Mesendoderm (in vitro differentiated cells): Measurements from ENCODE around the gene SLC25A42.
A peak's percentile ranks its signal among the peaks of the same experiment; 100 is the strongest.

ENCODE experiments used
- DNase-seq: peaks from one replicate; pipeline ENCODE4 v3.0.0; 2013
- H2AK5ac ChIP-seq: 2 replicates; pipeline ENCODE4 v1.6.1; 2013; ENCODE audit warnings: low read length, inconsistent platforms
- H2BK120ac ChIP-seq: 2 replicates; pipeline ENCODE4 v1.6.1; 2013; ENCODE audit warnings: low read depth, mild to moderate bottlenecking, low read length, moderate library complexity, mixed read lengths
- H2BK15ac ChIP-seq: replicated peaks from 2 replicates; pipeline ENCODE4 v1.6.1; 2013; ENCODE audit warnings: low read depth, mild to moderate bottlenecking, moderate library complexity
- H2BK5ac ChIP-seq: 2 replicates; pipeline ENCODE4 v1.6.1; 2013; ENCODE audit warnings: low read length, inconsistent platforms
- H3K18ac ChIP-seq: 2 replicates; pipeline ENCODE4 v1.6.1; 2013; ENCODE audit warnings: mild to moderate bottlenecking, low read length, mixed read lengths
- H3K23ac ChIP-seq: one replicate; pipeline ENCODE4 v1.6.1; 2013; ENCODE audit warnings: low read length
- H3K27ac ChIP-seq: 2 replicates; pipeline ENCODE4 v1.5.1; 2013; ENCODE audit warnings: low read depth, mild to moderate bottlenecking, inconsistent platforms, low read length, moderate library complexity
- H3K27me3 ChIP-seq: 2 replicates; pipeline ENCODE4 v1.6.1; 2013; ENCODE audit warnings: low read length, control low read depth, mild to moderate bottlenecking, inconsistent platforms; ENCODE audit not compliant: insufficient read depth, poor library complexity
- H3K36me3 ChIP-seq: 2 replicates; pipeline ENCODE4 v1.6.1; 2013; ENCODE audit warnings: low read length, inconsistent platforms; ENCODE audit not compliant: control insufficient read depth, insufficient read depth
- H3K4ac ChIP-seq: one replicate; pipeline ENCODE4 v1.6.1; 2013; ENCODE audit warnings: low read depth, mild to moderate bottlenecking, low read length, moderate library complexity
- H3K4me1 ChIP-seq: 2 replicates; pipeline ENCODE4 v1.6.1; 2013; ENCODE audit warnings: low read depth, low read length, inconsistent platforms; ENCODE audit not compliant: control insufficient read depth
- H3K4me2 ChIP-seq: 2 replicates; pipeline ENCODE4 v1.6.1; 2013; ENCODE audit warnings: low read length
- H3K4me3 ChIP-seq: 2 replicates; pipeline ENCODE4 v1.5.1; 2013; ENCODE audit warnings: mild to moderate bottlenecking, low read length
- H3K56ac ChIP-seq: one replicate; pipeline ENCODE4 v1.6.1; 2013; ENCODE audit warnings: low read length
- H3K79me1 ChIP-seq: 2 replicates; pipeline ENCODE4 v1.6.1; 2013; ENCODE audit warnings: low read length, inconsistent platforms
- H3K79me2 ChIP-seq: 2 replicates; pipeline ENCODE4 v1.6.1; 2013; ENCODE audit warnings: mild to moderate bottlenecking, low read length; ENCODE audit not compliant: control insufficient read depth, insufficient read depth
- H3K9ac ChIP-seq: 2 replicates; pipeline ENCODE4 v1.6.1; 2013; ENCODE audit warnings: low read length, inconsistent platforms
- H4K5ac ChIP-seq: one replicate; pipeline ENCODE4 v1.6.1; 2013; ENCODE audit warnings: low read length
- H4K8ac ChIP-seq: one replicate; pipeline ENCODE4 v1.6.1; 2013; ENCODE audit warnings: low read depth, mild to moderate bottlenecking, control low read depth, low read length, moderate library complexity
- WGBS: extraction: QIAGEN DNeasy Blood & Tissue Kit; methylation state at CpG from one replicate; pipeline ENCODE4 v1.1.7; 2013; ENCODE audit warnings: low lambda C conversion rate, missing lambda C conversion rate; ENCODE audit not compliant: insufficient coverage; ENCODE audit errors: extremely low coverage; 5-methylcytosine and 5-hydroxymethylcytosine counted together

The SLC25A42 gene

DNA sequence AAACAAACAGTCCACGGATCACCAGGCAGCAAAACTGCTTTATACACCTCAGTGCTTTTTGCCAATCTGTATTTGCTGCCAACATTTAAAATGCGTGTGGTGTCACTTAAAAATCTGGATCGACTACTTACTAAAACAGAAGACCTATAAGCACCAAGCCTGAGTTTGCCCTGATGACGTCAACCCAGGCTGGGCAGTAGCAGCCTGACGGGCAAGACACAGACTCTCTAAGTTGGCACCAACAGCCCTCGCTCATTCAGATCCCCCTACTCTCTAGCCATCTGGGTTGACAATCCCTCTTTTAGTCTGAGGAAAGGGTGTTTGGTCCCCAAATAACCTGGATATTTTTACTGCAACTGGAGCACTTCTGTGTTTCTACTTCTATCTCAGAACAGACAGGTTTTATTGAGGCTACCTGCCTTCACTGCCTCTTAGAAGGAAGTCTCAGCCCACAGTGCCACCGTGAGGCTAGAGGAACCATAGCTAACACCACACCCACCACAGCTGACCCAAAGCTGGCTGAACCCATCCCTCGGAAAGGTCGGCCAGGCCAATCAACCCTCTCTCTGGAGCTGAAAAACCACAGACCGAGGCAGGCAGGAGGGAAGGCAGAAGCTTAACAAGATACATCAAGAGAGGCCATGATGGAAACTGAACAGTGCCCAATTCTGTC, 37.4 kb upstream of the SLC25A42 start:
- Histone ChIP-seq H2BK120ac (no peak overlapping the region), H3K79me1 (peaks cover 20% of the 10 kb centered on the region), H3K56ac (no peak overlapping the region), H3K4me1 (no peaks in the 10 kb centered on the region), H2BK15ac (no peak overlapping the region), H4K8ac (no peak overlapping the region), H3K18ac (no peak overlapping the region), H3K27ac (no peak overlapping the region), H2AK5ac (no peak overlapping the region), H3K4me2 (no peak overlapping the region), H2BK5ac (no peak overlapping the region), H3K23ac (no peak overlapping the region), H3K9ac (no peak overlapping the region), H3K4me3 (no peak overlapping the region), H3K27me3 (no peaks in the 10 kb centered on the region), H3K79me2 (peaks cover 18% of the 10 kb centered on the region), H3K36me3 (peaks cover 27% of the 10 kb centered on the region), H3K4ac (no peak overlapping the region), H4K5ac (no peak overlapping the region)
- peak; percentile 20 for DNase-seq
- no CpG with 5 or more reads among the region's 10 CpGs for WGBS

DNA sequence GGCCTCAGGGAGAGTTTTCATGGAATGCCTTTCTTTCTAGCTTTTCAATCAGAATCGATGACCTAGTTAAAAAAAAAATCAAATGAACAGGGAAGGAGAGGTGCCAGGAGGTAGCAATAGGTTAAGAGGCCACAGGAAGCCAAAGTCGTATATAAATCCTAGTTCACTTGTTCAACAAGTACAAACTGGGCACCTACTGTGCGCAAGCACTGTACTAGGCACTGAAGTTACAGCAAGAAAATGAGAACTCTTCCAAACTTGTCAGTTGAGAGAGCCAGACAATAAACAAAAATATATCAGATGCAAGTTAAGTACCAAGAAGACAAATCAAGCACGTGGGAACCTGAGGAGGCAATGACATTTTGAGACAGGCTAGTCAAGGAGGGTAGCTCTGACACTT, 36.6 kb upstream of the SLC25A42 start:
- Histone ChIP-seq H3K79me1 (peaks cover 21% of the 10 kb centered on the region), H3K23ac (no peak overlapping the region), H2BK5ac (no peak overlapping the region), H3K4me1 (peaks cover 1% of the 10 kb centered on the region), H3K56ac (no peak overlapping the region), H3K36me3 (peaks cover 26% of the 10 kb centered on the region), H3K27ac (no peak overlapping the region), H2BK120ac (no peak overlapping the region), H3K4me2 (no peak overlapping the region), H4K8ac (no peak overlapping the region), H4K5ac (no peak overlapping the region), H3K4me3 (no peak overlapping the region), H3K79me2 (peaks cover 22% of the 10 kb centered on the region), H2BK15ac (no peak overlapping the region), H3K27me3 (no peaks in the 10 kb centered on the region), H3K9ac (no peak overlapping the region), H3K4ac (no peak overlapping the region), H3K18ac (no peak overlapping the region), H2AK5ac (no peak overlapping the region)
- no CpG with 5 or more reads among the region's 4 CpGs for WGBS
- DNase-seq: no peak

DNA sequence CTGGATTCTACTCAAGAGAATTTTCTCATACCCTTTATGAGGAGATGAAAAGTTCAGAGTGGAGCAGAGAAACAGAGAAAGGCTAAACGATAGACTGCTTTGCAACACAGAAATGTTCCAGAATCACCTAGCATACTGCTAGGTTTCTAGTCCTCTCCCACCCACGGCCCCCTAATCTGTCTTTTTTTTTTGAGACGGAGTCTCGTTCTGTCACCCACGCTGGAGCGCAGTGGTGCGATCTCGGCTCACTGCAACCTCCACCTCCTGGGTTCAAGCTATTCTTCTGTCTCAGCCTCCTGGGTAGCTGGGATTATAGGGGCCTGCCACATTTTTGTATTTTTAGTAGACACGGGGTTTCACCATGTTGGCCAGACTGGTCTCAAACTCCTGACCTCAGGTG, 35.3 kb upstream of the SLC25A42 start:
- H3K18ac ChIP-seq: no peak overlapping the region
- H3K4me2 ChIP-seq: no peak overlapping the region
- no peak overlapping the region for H2BK120ac ChIP-seq
- peaks cover 13% of the 10 kb centered on the region for H3K79me1 ChIP-seq
- peaks cover 12% of the 10 kb centered on the region for H3K79me2 ChIP-seq
- H3K23ac ChIP-seq: no peak overlapping the region
- no peak overlapping the region for H3K4me3 ChIP-seq
- no peak overlapping the region for H3K9ac ChIP-seq
- no peaks in the 10 kb centered on the region for H3K27me3 ChIP-seq
- H4K5ac ChIP-seq: no peak overlapping the region
- H2BK15ac ChIP-seq: no peak overlapping the region
- H3K4ac ChIP-seq: no peak overlapping the region
- H3K4me1 ChIP-seq: peaks cover 1% of the 10 kb centered on the region
- no peak for DNase-seq
- no peak overlapping the region for H3K56ac ChIP-seq
- no peak overlapping the region for H2AK5ac ChIP-seq
- H3K36me3 ChIP-seq: peaks cover 19% of the 10 kb centered on the region
- no peak overlapping the region for H2BK5ac ChIP-seq
- H3K27ac ChIP-seq: no peak overlapping the region
- H4K8ac ChIP-seq: no peak overlapping the region
- no CpG with 5 or more reads among the region's 9 CpGs for WGBS

- H4K5ac ChIP-seq: no peak overlapping the region
- H2BK15ac ChIP-seq: no peak overlapping the region
- H2AK5ac ChIP-seq: no peak overlapping the region
- H2BK5ac ChIP-seq: no peak overlapping the region
- no peak overlapping the region for H3K4ac ChIP-seq
- DNase-seq: no peak
- peak overlapping the region; percentile 27 for H3K4me2 ChIP-seq
- H3K79me2 ChIP-seq: peaks cover 32% of the 10 kb centered on the region
- no peak overlapping the region for H3K4me3 ChIP-seq
- H3K9ac ChIP-seq: peak overlapping the region; percentile 60
- H3K36me3 ChIP-seq: peaks cover 6% of the 10 kb centered on the region
- no peak overlapping the region for H3K27ac ChIP-seq
- H3K4me1 ChIP-seq: peaks cover 1% of the 10 kb centered on the region
- no peaks in the 10 kb centered on the region for H3K27me3 ChIP-seq
- no peak overlapping the region for H3K18ac ChIP-seq
- H3K79me1 ChIP-seq: peaks cover 11% of the 10 kb centered on the region
- no peak overlapping the region for H2BK120ac ChIP-seq
- no peak overlapping the region for H4K8ac ChIP-seq
- H3K23ac ChIP-seq: no peak overlapping the region
- no peak overlapping the region for H3K56ac ChIP-seq
- no CpG with 5 or more reads among the region's 5 CpGs for WGBS
Measured at GRCh38 chr19:19031891-19032290, 31.9 kb upstream of the SLC25A42 start.

DNA sequence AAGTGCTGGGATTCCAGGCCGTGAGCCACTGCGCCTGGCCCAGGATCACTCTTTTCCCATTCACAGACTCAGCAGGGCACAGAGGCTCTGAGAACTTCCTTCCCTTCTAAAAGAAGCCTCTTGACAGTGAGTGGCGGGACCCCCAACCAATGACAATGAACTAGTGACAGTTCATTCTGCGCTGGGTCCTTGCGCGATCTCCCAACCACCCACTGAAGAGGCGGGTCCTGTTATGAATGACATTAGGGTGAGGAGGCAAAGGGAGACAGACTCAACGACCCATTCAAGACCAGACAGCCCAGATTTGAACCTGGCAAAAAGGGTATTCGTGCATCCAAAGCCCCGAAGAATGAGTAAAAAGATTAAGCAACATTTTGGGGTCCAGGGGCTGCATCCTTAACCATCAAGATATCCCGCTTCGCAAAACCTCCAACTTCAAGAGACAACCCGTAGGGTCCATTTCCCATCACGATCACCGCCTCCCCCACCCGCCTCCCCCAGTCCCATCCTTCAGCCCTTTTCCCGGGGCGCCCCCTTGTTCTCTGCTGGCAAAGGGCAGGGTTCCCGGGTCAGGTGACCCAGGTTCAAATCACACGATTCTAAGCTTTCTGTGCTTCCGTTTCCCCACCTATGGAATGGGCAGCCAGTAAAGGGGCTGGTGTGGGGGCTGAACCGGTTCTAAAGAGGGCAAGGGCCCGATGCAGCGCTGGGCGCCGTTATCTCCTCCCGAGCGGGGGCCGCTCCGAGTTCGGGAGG, 31.2 kb upstream of the SLC25A42 start:
- Histone ChIP-seq H3K9ac (peak overlapping the region; percentile 90), H3K27ac (peak overlapping the region; percentile 78), H3K36me3 (peaks cover 6% of the 10 kb centered on the region), H3K4ac (peak overlapping the region; percentile 40), H3K18ac (peak overlapping the region; percentile 75), H3K79me2 (peaks cover 38% of the 10 kb centered on the region), H2BK15ac (no peak overlapping the region), H3K56ac (peak overlapping the region; percentile 92), H2BK5ac (no peak overlapping the region), H2BK120ac (no peak overlapping the region), H3K4me2 (peak overlapping the region; percentile 43), H4K5ac (no peak overlapping the region), H3K4me1 (peaks cover 1% of the 10 kb centered on the region), H2AK5ac (no peak overlapping the region), H3K79me1 (peaks cover 11% of the 10 kb centered on the region), H3K27me3 (no peaks in the 10 kb centered on the region), H4K8ac (no peak overlapping the region), H3K4me3 (peak overlapping the region; percentile 82), H3K23ac (no peak overlapping the region)
- peak; percentile 99 for DNase-seq
- WGBS: no CpG with 5 or more reads among the region's 31 CpGs
